ENCODE data around the gene TAF6L.

- TF ChIP-seq CTCF (IDR thresholded peaks at IDR 0.05; ENCODE audit: low read depth, low read length) (no peak), EZH2phosphoT487 (IDR thresholded peaks at IDR 0.05; ENCODE audit: low read depth) (no peak)
Measured at GRCh38 chr11:62777389-62777788, 6.2 kb downstream of the TAF6L start.
